Lung (tissue), 12 donors: ENCODE data around the gene TMEM106C. TPM values are rescaled to one million over a fixed set of nuclear protein-coding genes. Genes with fewer than 3 reads are reported as not detected.

Source experiments
- ATAC-seq: fragments of 200-7000 bp; cut with Tn5 transposase; one replicate; pipeline ENCODE4 v1.9.1; 2020; ENCODE audit warnings: moderate number of reproducible peaks; ENCODE audit not compliant: insufficient read depth, low FRiP score
- DNase-seq, 3 donors: peaks; one replicate each; pipeline ENCODE4 v3.0.0-alpha.2; 2013 to 2017
- H3K27ac ChIP-seq, 2 donors: one replicate each; pipeline ENCODE4 v1.5.1; 2013; ENCODE audit warnings: mild to moderate bottlenecking in 2 of 2, moderate library complexity in 2 of 2, control low read depth in 1 of 2, inconsistent platforms in 1 of 2, low read depth in 1 of 2, low read length in 1 of 2
- H3K27me3 ChIP-seq, 3 donors: one replicate each; pipeline ENCODE4 v1.5.1; 2013; ENCODE audit warnings: low read length in 2 of 3; ENCODE audit not compliant: control insufficient read depth in 3 of 3, insufficient read depth in 3 of 3
- H3K36me3 ChIP-seq, 4 donors: one replicate each; pipeline ENCODE4 v1.5.1; 2013; ENCODE audit warnings: low read length in 4 of 4, mild to moderate bottlenecking in 1 of 4, moderate library complexity in 1 of 4; ENCODE audit not compliant: control insufficient read depth in 4 of 4, insufficient read depth in 4 of 4
- H3K4me1 ChIP-seq, 5 donors: one replicate each; pipeline ENCODE4 v1.5.1; 2013; ENCODE audit warnings: low read length in 5 of 5, mild to moderate bottlenecking in 2 of 5, moderate library complexity in 1 of 5; ENCODE audit not compliant: control insufficient read depth in 5 of 5, insufficient read depth in 5 of 5
- H3K4me3 ChIP-seq: one replicate; pipeline ENCODE4 v1.5.1; 2013; ENCODE audit warnings: mild to moderate bottlenecking, control low read depth, moderate library complexity
- H3K9ac ChIP-seq, 2 donors: one replicate each; pipeline ENCODE4 v1.5.1; 2013; ENCODE audit warnings: low read length in 2 of 2, control low read depth in 1 of 2; ENCODE audit not compliant: insufficient read depth in 1 of 2
- H3K9me3 ChIP-seq, 4 donors: one replicate each; pipeline ENCODE4 v1.5.1; 2013; ENCODE audit warnings: low read length in 3 of 4, mild to moderate bottlenecking in 1 of 4, moderate library complexity in 1 of 4; ENCODE audit not compliant: control insufficient read depth in 4 of 4, insufficient read depth in 3 of 4
- CTCF ChIP-seq: IDR thresholded peaks from 2 replicates; pipeline ENCODE4 v1.5.1; 2012; ENCODE audit warnings: mild to moderate bottlenecking; ENCODE audit errors: control extremely low read depth, extremely low read depth
- WGBS, 2 donors: extraction: QIAGEN DNeasy Blood & Tissue Kit; methylation state at CpG; one replicate each; pipeline ENCODE4 v1.1.7; 2013; 5-methylcytosine and 5-hydroxymethylcytosine counted together
- polyA plus RNA-seq, 2 donors: library from polyadenylated mRNA; stranded (reverse); fragments of 200-250 nt; gene quantifications; one replicate each; pipeline ENCODE4 v1.2.1, GENCODE V29; 2013
- total RNA-seq, 2 donors: library from RNA; depleted of rRNA in 1 of 2; stranded (reverse); fragments of >200 nt in 1 of 2; gene quantifications; one replicate each; pipeline ENCODE4 v1.2.1, GENCODE V29; 2014 to 2021
- donor health status: control.
- donor health status: control.
- donor health status: Bipolar disorder and iron deficiency.
- donor health status: healthy.
- donor health status: DM: yes; HTN: yes; CAD: no.

Gene TMEM106C
- total and polyA plus RNA-seq, 4 donors: 29.3 to 53.0 (median 34.1) TPM

- Histone ChIP-seq H3K9me3 (peaks cover 0 to 2% (median 0%) of the 10 kb centered on the region in 4 donors), H3K4me1 (peaks cover 0 to 11% (median 5%) of the 10 kb centered on the region in 5 donors), H3K27ac (no peak overlapping the region), H3K4me3 (no peak overlapping the region), H3K27me3 (peaks cover 0 to 4% (median 3%) of the 10 kb centered on the region in 3 donors), H3K9ac (no peak overlapping the region), H3K36me3 (no peaks in the 10 kb centered on the region)
- ATAC-seq: no peak
- TF ChIP-seq CTCF: no peak
- WGBS, 2 donors: 74 to 78% methylated on average over 6 of the region's 6 CpGs
- no peak for DNase-seq
Observed at GRCh38 chr12:47939009-47939601, 24.3 kb upstream of the TMEM106C start.

- peaks cover 0 to 7% (median 3%) of the 10 kb centered on the region in 3 donors for H3K27me3 ChIP-seq
- H3K9ac ChIP-seq: no peak overlapping the region
- no peaks in the 10 kb centered on the region for H3K36me3 ChIP-seq
- H3K4me3 ChIP-seq: no peak overlapping the region
- no peak overlapping the region for H3K27ac ChIP-seq
- 81 to 89% methylated on average over 10 of the region's 10 CpGs for WGBS, 2 donors
- DNase-seq: no peak
- TF ChIP-seq CTCF: no peak
- peaks cover 0 to 4% (median 0%) of the 10 kb centered on the region in 5 donors for H3K4me1 ChIP-seq
- peaks cover 0 to 2% (median 0%) of the 10 kb centered on the region in 4 donors for H3K9me3 ChIP-seq
- no peak for ATAC-seq
Observed at GRCh38 chr12:47940773-47941474, 22.5 kb upstream of the TMEM106C start.

- no peak overlapping the region for H3K9ac ChIP-seq
- H3K9me3 ChIP-seq: peaks cover 0 to 2% (median 0%) of the 10 kb centered on the region in 4 donors
- no peak for TF ChIP-seq CTCF
- H3K4me1 ChIP-seq: peaks cover 0 to 7% (median 0%) of the 10 kb centered on the region in 5 donors
- peaks cover 0 to 7% (median 3%) of the 10 kb centered on the region in 3 donors for H3K27me3 ChIP-seq
- 72 to 80% methylated on average over 9 of the region's 9 CpGs for WGBS, 2 donors
- ATAC-seq: no peak
- H3K36me3 ChIP-seq: no peaks in the 10 kb centered on the region
- no peak overlapping the region for H3K4me3 ChIP-seq
- H3K27ac ChIP-seq: no peak overlapping the region
- no peak for DNase-seq
Observed at GRCh38 chr12:47941475-47941780, 22.0 kb upstream of the TMEM106C start.
